IMR-90 (cell line): ENCODE measurements around the gene METTL8. TPM values are rescaled to one million over a fixed set of nuclear protein-coding genes. Genes with fewer than 3 reads are reported as not detected.
A peak's percentile ranks its signal among the peaks of the same experiment; 100 is the strongest.

Experiments used
- ATAC-seq: fragments of 200-7000 bp; cut with Tn5 transposase; 2 replicates; pipeline ENCODE4 v1.9.1; 2020; ENCODE audit warnings: low read depth, mild to moderate bottlenecking, moderate library complexity
- BruUV-seq: library from RNA; stranded (reverse); fragments of 400-500 nt; replicated peaks from 2 replicates; lab custom pipeline; 2021; lab: Mats Ljungman, UMichigan
- CTCF ChIA-PET: fragments of 300-600 bp; formaldehyde crosslinking; extraction: SDS; loops from one replicate; lab custom pipeline; 2021; ENCODE audit warnings: antibody characterized with exemption; lab: Yijun Ruan, JAX
- POLR2A ChIA-PET: fragments of 300-600 bp; sonication (Branson Sonifier 250); formaldehyde crosslinking; loops from one replicate; lab custom pipeline; 2022; ENCODE audit warnings: antibody characterized with exemption; ENCODE audit not compliant: unreplicated experiment; lab: Charles Lee
- DNase-seq: peaks from one replicate; pipeline ENCODE4 v3.0.0; 2013
- H2AFZ ChIP-seq: replicated peaks from 2 replicates; pipeline ENCODE3; 2013; ENCODE audit warnings: low read length, mild to moderate bottlenecking; ENCODE audit not compliant: poor library complexity
- H2AK5ac ChIP-seq: 2 replicates; pipeline ENCODE4 v1.6.1; 2013; ENCODE audit warnings: low read depth, low read length, inconsistent platforms
- H2AK9ac ChIP-seq: replicated peaks from 2 replicates; pipeline ENCODE3; 2013; ENCODE audit warnings: mild to moderate bottlenecking, low read depth, low read length, moderate library complexity; ENCODE audit not compliant: poor library complexity
- H2BK120ac ChIP-seq: 2 replicates; pipeline ENCODE4 v1.6.1; 2013; ENCODE audit warnings: low read depth, low read length, inconsistent platforms
- H2BK15ac ChIP-seq: 3 replicates; pipeline ENCODE4 v1.6.1; 2013; ENCODE audit warnings: low read depth, low read length, inconsistent platforms
- H2BK20ac ChIP-seq: 2 replicates; pipeline ENCODE4 v1.6.1; 2013; ENCODE audit warnings: low read depth, mild to moderate bottlenecking, inconsistent platforms, low read length, moderate library complexity
- H2BK5ac ChIP-seq: 2 replicates; pipeline ENCODE4 v1.6.1; 2013; ENCODE audit warnings: mild to moderate bottlenecking, low read depth, low read length, inconsistent platforms; ENCODE audit not compliant: poor library complexity, severe bottlenecking
- H3K14ac ChIP-seq: replicated peaks from 2 replicates; pipeline ENCODE4 v1.6.1; 2013; ENCODE audit warnings: low read depth, low read length, inconsistent platforms
- H3K18ac ChIP-seq: 2 replicates; pipeline ENCODE4 v1.6.1; 2013; ENCODE audit warnings: low read depth, low read length, control low read depth
- H3K23ac ChIP-seq: 2 replicates; pipeline ENCODE4 v1.6.1; 2013; ENCODE audit warnings: low read depth, low read length, inconsistent platforms
- H3K27ac ChIP-seq: 2 replicates; pipeline ENCODE4 v1.5.1; 2013; ENCODE audit warnings: mild to moderate bottlenecking, control low read depth, low read length; ENCODE audit not compliant: insufficient read depth
- H3K27me3 ChIP-seq: 2 replicates; pipeline ENCODE4 v1.6.1; 2013; ENCODE audit warnings: low read length; ENCODE audit not compliant: control insufficient read depth, insufficient read depth
- H3K36me3 ChIP-seq: 2 replicates; pipeline ENCODE4 v1.6.1; 2013; ENCODE audit warnings: low read length, mixed read lengths; ENCODE audit not compliant: control insufficient read depth, insufficient read depth
- H3K4ac ChIP-seq: 2 replicates; pipeline ENCODE4 v1.6.1; 2013; ENCODE audit warnings: low read depth, low read length, inconsistent platforms
- H3K4me1 ChIP-seq: 2 replicates; pipeline ENCODE4 v1.6.1; 2013; ENCODE audit warnings: low read length, mixed read lengths; ENCODE audit not compliant: control insufficient read depth, insufficient read depth
- H3K4me2 ChIP-seq: 2 replicates; pipeline ENCODE4 v1.6.1; 2013; ENCODE audit warnings: low read depth, mild to moderate bottlenecking, control low read depth, low read length, moderate library complexity
- H3K4me3 ChIP-seq: 2 replicates; pipeline ENCODE4 v1.5.1; 2013; ENCODE audit warnings: low read depth, mild to moderate bottlenecking, control low read depth, low read length, moderate library complexity; ENCODE audit not compliant: insufficient read depth
- H3K56ac ChIP-seq: 2 replicates; pipeline ENCODE4 v1.6.1; 2013; ENCODE audit warnings: low read length, inconsistent platforms; ENCODE audit not compliant: insufficient read depth; ENCODE audit errors: extremely low read depth
- H3K79me1 ChIP-seq, 2 experiments: 2 replicates each; pipeline ENCODE4 v1.6.1; 2013; ENCODE audit warnings: low read length in 2 of 2, inconsistent platforms in 1 of 2, low read depth in 1 of 2
- H3K9ac ChIP-seq: 2 replicates; pipeline ENCODE4 v1.6.1; 2013; ENCODE audit warnings: low read depth, low read length, control low read depth
- H3K9me1 ChIP-seq: 2 replicates; pipeline ENCODE4 v1.6.1; 2013; ENCODE audit warnings: low read length, inconsistent platforms; ENCODE audit not compliant: insufficient read depth
- H3K9me3 ChIP-seq: 2 replicates; pipeline ENCODE4 v1.6.1; 2013; ENCODE audit warnings: low read length; ENCODE audit not compliant: control insufficient read depth, insufficient read depth
- H4K20me1 ChIP-seq: 2 replicates; pipeline ENCODE4 v1.6.1; 2013; ENCODE audit warnings: low read length, inconsistent platforms; ENCODE audit not compliant: insufficient read depth
- H4K5ac ChIP-seq: 2 replicates; pipeline ENCODE4 v1.6.1; 2013; ENCODE audit warnings: mild to moderate bottlenecking, low read depth, low read length, control low read depth
- H4K8ac ChIP-seq, 2 experiments: 2 replicates each; pipeline ENCODE4 v1.6.1; 2013; ENCODE audit warnings: low read depth in 2 of 2, low read length in 2 of 2, control low read depth in 1 of 2, inconsistent platforms in 1 of 2
- H4K91ac ChIP-seq: 2 replicates; pipeline ENCODE4 v1.6.1; 2013; ENCODE audit warnings: low read depth, low read length, inconsistent platforms; ENCODE audit not compliant: insufficient read depth
- BHLHE40 ChIP-seq: fragments of 150-350 bp; IDR thresholded peaks from 2 replicates; pipeline ENCODE4 v1.6.1; 2016; ENCODE audit warnings: mild to moderate bottlenecking, low read depth, low read length
- CEBPB ChIP-seq: IDR thresholded peaks from 2 replicates; pipeline ENCODE4 v1.6.1; 2012; ENCODE audit warnings: low read depth, low read length, improper control_type of control experiment
- CHD1 ChIP-seq: IDR thresholded peaks from 2 replicates; pipeline ENCODE4 v1.6.1; 2012; ENCODE audit warnings: low read depth, low read length, improper control_type of control experiment
- MAFK ChIP-seq: IDR thresholded peaks from 2 replicates; pipeline ENCODE4 v1.6.1; 2012; ENCODE audit warnings: low read depth, low read length, improper control_type of control experiment
- NFE2L2 ChIP-seq: fragments of 150-350 bp; IDR thresholded peaks from 2 replicates; pipeline ENCODE4 v1.6.1; 2016; ENCODE audit warnings: low read depth, mild to moderate bottlenecking, low read length
- RFX5 ChIP-seq: IDR thresholded peaks from 2 replicates; pipeline ENCODE4 v1.8.0; 2012; ENCODE audit warnings: low read depth, mild to moderate bottlenecking, low read length, moderate library complexity
- WGBS, 2 experiments: methylation state at CpG; one replicate each; pipeline versions ENCODE4 v1.1.5 to v1.1.7; 2013; ENCODE audit warnings: missing lambda C conversion rate in 2 of 2; ENCODE audit not compliant: insufficient read length in 1 of 2; ENCODE audit errors: extremely low coverage in 2 of 2; 5-methylcytosine and 5-hydroxymethylcytosine counted together
- dilution Hi-C: fragments of 300-500 bp; cut with HindIII; formaldehyde crosslinking; loops from one replicate; pipeline ENCODE4 v1.14.3; 2018; ENCODE audit warnings: low sequenced_read_pairs; ENCODE audit not compliant: unreplicated experiment
- in situ Hi-C: fragments of 300-500 bp; cut with MboI; formaldehyde crosslinking; loops from 3 replicates; pipeline ENCODE4 v1.14.3; 2019; ENCODE audit warnings: low sequenced_read_pairs, inconsistent platforms, mixed read lengths
- intact Hi-C: fragments of 100-400 bp; cut with micrococcal nuclease; formaldehyde crosslinking; loops from 2 replicates; pipeline ENCODE4 v1.10.0; 2022
- polyA plus RNA-seq, 3 experiments: library from polyadenylated mRNA; depleted of rRNA; stranded (reverse); fragments of >200 nt; gene quantifications; 2 replicates each; pipeline ENCODE4 v1.2.3, GENCODE V29; 2012; ENCODE audit warnings: low replicate concordance in 1 of 3
- total RNA-seq: library from RNA; depleted of rRNA; stranded (reverse); fragments of >200 nt; gene quantifications from 2 replicates; pipeline ENCODE4 v1.2.3, GENCODE V29; 2012
- TF ChIP-seq, protein P1 (sequence below): fragments of 150-350 bp; IDR thresholded peaks from 2 replicates; pipeline ENCODE4 v1.6.1; 2017; ENCODE audit warnings: mild to moderate bottlenecking, antibody characterized with exemption, low read length, low read depth

METTL8 gene
- total and polyA plus RNA-seq, 2 of the 4 experiments (the other 2 are of a cell fraction) = 6.9 to 10.6 TPM

DNA sequence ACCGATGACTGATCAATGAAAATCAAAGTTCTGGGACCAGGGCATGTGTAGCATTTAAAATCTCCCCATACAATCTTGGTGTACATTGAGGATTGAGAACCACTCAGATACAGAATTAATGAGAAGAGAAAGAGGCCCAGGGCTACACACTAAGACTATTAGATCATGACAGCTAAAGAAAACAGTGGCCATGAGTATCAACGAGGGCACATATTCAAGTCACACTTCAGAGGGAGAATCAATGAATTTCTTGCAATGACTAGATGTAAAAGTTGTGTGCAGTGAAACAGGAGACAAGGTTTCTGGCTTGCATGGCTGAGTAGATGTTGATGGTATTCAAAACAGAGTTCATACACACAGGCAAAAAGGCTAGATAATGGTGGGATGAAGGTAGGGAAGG is 29.1 kb downstream of the METTL8 start:
- Histone ChIP-seq H3K36me3 (no peaks in the 10 kb centered on the region), H3K4me1 (peaks cover 8% of the 10 kb centered on the region), H3K27me3 (no peaks in the 10 kb centered on the region), H3K9me1 (peaks cover 3% of the 10 kb centered on the region), H3K4me2 (peak overlapping the region; percentile 17; the same call in 1 of the 2 replicates), H4K20me1 (no peaks in the 10 kb centered on the region), H3K4me3 (no peak overlapping the region), H2BK20ac (peak overlapping the region; percentile 79), H3K9ac (no peak overlapping the region), H2AFZ (no peak overlapping the region), H3K23ac (peak overlapping the region; percentile 10; the same call in 1 of the 2 replicates), H2AK5ac (peak overlapping the region; percentile 95), H4K5ac (peak overlapping the region; percentile 44; the same call in 1 of the 2 replicates), H4K8ac (peak overlapping the region in 1 of 2 experiments; percentile 54; a peak in 2 of 4 replicates), H3K18ac (peak overlapping the region; percentile 46; the same call in 1 of the 2 replicates), H3K9me3 (no peaks in the 10 kb centered on the region), H4K91ac (no peak overlapping the region), H3K27ac (no peak overlapping the region), H2BK5ac (peak overlapping the region; percentile 92), H3K14ac (peak overlapping the region; percentile 91), H3K4ac (peak overlapping the region; percentile 41; the same call in 1 of the 2 replicates), H3K79me1 (peaks cover 24 to 26% of the 10 kb centered on the region in 2 experiments; a peak in 2 of 4 replicates), H2BK120ac (peak overlapping the region; percentile 83), H3K56ac (0 out of 2 replicates have a peak overlapping the region, but pooled peaks have one; percentile 25), H2BK15ac (peak overlapping the region; percentile 98; the same call in 2 of the 3 replicates), H2AK9ac (no peak overlapping the region)
- dilution Hi-C loops (no loop called here), intact Hi-C loops (no loop called here), in situ Hi-C loops (no loop called here)
- 100% methylated on average over 1 of the region's 2 CpGs; no CpG with 5 or more reads in 1 of the 2 experiments for WGBS, 2 experiments
- TF ChIP-seq CEBPB = no peak
- TF ChIP-seq RFX5 = no peak
- no peak for TF ChIP-seq BHLHE40
- TF ChIP-seq MAFK = no peak
- no peak for TF ChIP-seq NFE2L2
- TF ChIP-seq, protein P1, sequence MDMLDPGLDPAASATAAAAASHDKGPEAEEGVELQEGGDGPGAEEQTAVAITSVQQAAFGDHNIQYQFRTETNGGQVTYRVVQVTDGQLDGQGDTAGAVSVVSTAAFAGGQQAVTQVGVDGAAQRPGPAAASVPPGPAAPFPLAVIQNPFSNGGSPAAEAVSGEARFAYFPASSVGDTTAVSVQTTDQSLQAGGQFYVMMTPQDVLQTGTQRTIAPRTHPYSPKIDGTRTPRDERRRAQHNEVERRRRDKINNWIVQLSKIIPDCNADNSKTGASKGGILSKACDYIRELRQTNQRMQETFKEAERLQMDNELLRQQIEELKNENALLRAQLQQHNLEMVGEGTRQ = no peak
- no peak for TF ChIP-seq CHD1
- CTCF ChIA-PET = no interaction called here
- ATAC-seq (peak; percentile 21; the same call in 1 of the 2 replicates), DNase-seq (no peak)
- POLR2A ChIA-PET = no interaction called here
- no TSS peak for BruUV-seq
